K562 (cell line): ENCODE data around the gene SMIM7.

Experiments
- EP300 ChIP-seq: IDR thresholded peaks from 2 replicates; pipeline ENCODE4 v1.6.1; 2012; ENCODE audit warnings: low read length, improper control_type of control experiment
- ESRRA ChIP-seq: fragments of 450-650 bp; IDR thresholded peaks from 2 replicates; pipeline ENCODE4 v1.6.1; 2014; ENCODE audit warnings: low read depth, mild to moderate bottlenecking, moderate library complexity, borderline replicate concordance
- ETS2 ChIP-seq: IDR thresholded peaks from 2 replicates; pipeline ENCODE4 v1.6.1; 2016; ENCODE audit warnings: borderline replicate concordance, missing genetic modification characterization, mild to moderate bottlenecking, moderate library complexity, missing compliant biosample characterization; ENCODE audit not compliant: poor library complexity, severe bottlenecking
- GTF2F1 ChIP-seq: IDR thresholded peaks from 2 replicates; pipeline ENCODE4 v1.6.1; 2011; ENCODE audit warnings: low read depth, low read length, improper control_type of control experiment
- POLR2A ChIP-seq: fragments of 450-650 bp; conservative IDR thresholded peaks from 2 replicates; pipeline ENCODE4 v1.6.1; 2016
- RUNX1 ChIP-seq: sonication (generic); IDR thresholded peaks from 2 replicates; pipeline ENCODE4 v1.6.1; 2016; ENCODE audit warnings: antibody characterized with exemption, low read depth
- STAT5B ChIP-seq: fragments of 250-450 bp; sonication (Bioruptor Pico); IDR thresholded peaks from 2 replicates; pipeline ENCODE4 v1.8.0; 2021; ENCODE audit warnings: mild to moderate bottlenecking, inconsistent platforms
- YY1 ChIP-seq, 3 experiments: IDR thresholded peaks; 2 replicates each; pipeline ENCODE4 v1.6.1; 2011; ENCODE audit warnings: low read length in 2 of 3, mild to moderate bottlenecking in 2 of 3, moderate library complexity in 2 of 3, borderline replicate concordance in 1 of 3, control low read depth in 1 of 3, low read depth in 1 of 3; ENCODE audit not compliant: insufficient read depth in 3 of 3, insufficient replicate concordance in 2 of 3, control insufficient read depth in 1 of 3, insufficient read length in 1 of 3; ENCODE audit errors: extremely low read depth in 1 of 3
- ZFPM2 ChIP-seq: fragments of 250-450 bp; sonication (Bioruptor Pico); IDR thresholded peaks from 2 replicates; pipeline ENCODE4 v1.5.1; 2022; ENCODE audit warnings: mild to moderate bottlenecking
- ZNF23 ChIP-seq: fragments of 250-450 bp; sonication (Bioruptor Pico); IDR thresholded peaks from 2 replicates; pipeline ENCODE4 v1.4.0; 2020; ENCODE audit warnings: mild to moderate bottlenecking
- ZNF785 ChIP-seq: fragments of 250-450 bp; sonication (Bioruptor Pico); IDR thresholded peaks from 2 replicates; pipeline ENCODE4 v1.4.0; 2020; ENCODE audit warnings: mild to moderate bottlenecking
- TF ChIP-seq, protein P1 (sequence below): sonication (generic); formaldehyde crosslinking; IDR thresholded peaks from 2 replicates; pipeline ENCODE4 v1.4.0; 2020; ENCODE audit warnings: mild to moderate bottlenecking, missing genetic modification reagents

GRCh38 chr19:16613841-16614240 lies 46.1 kb downstream of the SMIM7 start:
- TF ChIP-seq STAT5B (CRISPR knock-in tag) (no peak), YY1 (IDR thresholded peaks at IDR 0.05; ENCODE audit: borderline replicate concordance in 1 of 3, control insufficient read depth in 1 of 3, extremely low read depth in 1 of 3, insufficient read depth in 3 of 3, insufficient read length in 1 of 3, insufficient replicate concordance in 2 of 3, low read depth in 1 of 3, low read length in 2 of 3) (no peak), ZNF785 (no peak), POLR2A (no peak), ETS2 (tag) (no peak), RUNX1 (no peak), EP300 (no peak), ZFPM2 (CRISPR knock-in tag) (no peak), ESRRA (no peak), ZNF23 (CRISPR knock-in tag) (no peak), GTF2F1 (no peak)
- TF ChIP-seq, protein P1, sequence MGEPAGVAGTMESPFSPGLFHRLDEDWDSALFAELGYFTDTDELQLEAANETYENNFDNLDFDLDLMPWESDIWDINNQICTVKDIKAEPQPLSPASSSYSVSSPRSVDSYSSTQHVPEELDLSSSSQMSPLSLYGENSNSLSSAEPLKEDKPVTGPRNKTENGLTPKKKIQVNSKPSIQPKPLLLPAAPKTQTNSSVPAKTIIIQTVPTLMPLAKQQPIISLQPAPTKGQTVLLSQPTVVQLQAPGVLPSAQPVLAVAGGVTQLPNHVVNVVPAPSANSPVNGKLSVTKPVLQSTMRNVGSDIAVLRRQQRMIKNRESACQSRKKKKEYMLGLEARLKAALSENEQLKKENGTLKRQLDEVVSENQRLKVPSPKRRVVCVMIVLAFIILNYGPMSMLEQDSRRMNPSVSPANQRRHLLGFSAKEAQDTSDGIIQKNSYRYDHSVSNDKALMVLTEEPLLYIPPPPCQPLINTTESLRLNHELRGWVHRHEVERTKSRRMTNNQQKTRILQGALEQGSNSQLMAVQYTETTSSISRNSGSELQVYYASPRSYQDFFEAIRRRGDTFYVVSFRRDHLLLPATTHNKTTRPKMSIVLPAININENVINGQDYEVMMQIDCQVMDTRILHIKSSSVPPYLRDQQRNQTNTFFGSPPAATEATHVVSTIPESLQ (CRISPR knock-in tag), result no peak
